Liver (tissue), 9 donors: Measurements from ENCODE around the gene TNFRSF21. TPM values are rescaled to one million over a fixed set of nuclear protein-coding genes. Genes with fewer than 3 reads are reported as not detected.
A peak's percentile ranks its signal among the peaks of the same experiment; 100 is the strongest.

Source experiments
- DNase-seq: peaks from one replicate; pipeline ENCODE4 v3.0.0-alpha.2; 2017; ENCODE audit warnings: low spot score
- H3K27ac ChIP-seq, 2 donors: one replicate each; pipeline ENCODE4 v1.7.0; 2013; ENCODE audit warnings: inconsistent platforms in 2 of 2, low read length in 2 of 2, control low read depth in 1 of 2, low read depth in 1 of 2, mild to moderate bottlenecking in 1 of 2
- H3K27me3 ChIP-seq, 4 donors: one replicate each; pipeline versions ENCODE4 v1.6.1 to v1.7.0; 2013; ENCODE audit warnings: low read length in 3 of 4, inconsistent platforms in 1 of 4, mild to moderate bottlenecking in 1 of 4, moderate library complexity in 1 of 4; ENCODE audit not compliant: control insufficient read depth in 4 of 4, insufficient read depth in 4 of 4
- H3K36me3 ChIP-seq, 4 donors: one replicate each; pipeline versions ENCODE4 v1.6.1 to v1.7.0; 2013; ENCODE audit warnings: low read length in 3 of 4, mild to moderate bottlenecking in 3 of 4, low read depth in 1 of 4, moderate library complexity in 1 of 4; ENCODE audit not compliant: control insufficient read depth in 4 of 4, insufficient read depth in 3 of 4
- H3K4me1 ChIP-seq, 4 donors: one replicate each; pipeline versions ENCODE4 v1.6.1 to v1.7.0; 2013; ENCODE audit warnings: low read length in 3 of 4, mild to moderate bottlenecking in 3 of 4, moderate library complexity in 1 of 4; ENCODE audit not compliant: control insufficient read depth in 4 of 4, insufficient read depth in 4 of 4
- H3K4me3 ChIP-seq, 3 donors: one replicate each; pipeline versions ENCODE4 v1.6.1 to v1.7.0; 2013; ENCODE audit warnings: low read length in 3 of 3, control low read depth in 1 of 3, low read depth in 1 of 3, mild to moderate bottlenecking in 1 of 3
- H3K9ac ChIP-seq, 2 donors: one replicate each; pipeline ENCODE4 v1.7.0; 2013; ENCODE audit warnings: low read length in 2 of 2, mild to moderate bottlenecking in 2 of 2, moderate library complexity in 2 of 2, control low read depth in 1 of 2, low read depth in 1 of 2
- H3K9me3 ChIP-seq, 4 donors: one replicate each; pipeline versions ENCODE4 v1.6.1 to v1.7.0; 2013; ENCODE audit warnings: low read length in 3 of 4; ENCODE audit not compliant: control insufficient read depth in 4 of 4
- ATF3 ChIP-seq: IDR thresholded peaks from 2 replicates; pipeline ENCODE4 v1.6.1; 2016; ENCODE audit warnings: antibody characterized with exemption
- EGR1 ChIP-seq, 2 donors: IDR thresholded peaks; 2 replicates each; pipeline ENCODE4 v1.6.1; 2016 to 2018; ENCODE audit warnings: antibody characterized with exemption in 2 of 2, low read depth in 2 of 2
- FOXA1 ChIP-seq: IDR thresholded peaks from 2 replicates; pipeline ENCODE4 v1.6.1; 2016; ENCODE audit warnings: antibody characterized with exemption
- GABPA ChIP-seq, 2 donors: IDR thresholded peaks in 1 of 2; conservative IDR thresholded peaks in 1 of 2; 2 replicates each; pipeline ENCODE4 v1.6.1; 2016; ENCODE audit warnings: antibody characterized with exemption in 2 of 2, mild to moderate bottlenecking in 1 of 2, moderate library complexity in 1 of 2
- HNF4A ChIP-seq, 2 donors: conservative IDR thresholded peaks; 2 replicates each; pipeline ENCODE4 v1.6.1; 2016; ENCODE audit warnings: antibody characterized with exemption in 2 of 2, mild to moderate bottlenecking in 2 of 2
- HNF4G ChIP-seq: IDR thresholded peaks from 2 replicates; pipeline ENCODE4 v1.6.1; 2016; ENCODE audit warnings: antibody characterized with exemption
- MAX ChIP-seq: IDR thresholded peaks from 2 replicates; pipeline ENCODE4 v1.6.1; 2016; ENCODE audit warnings: antibody characterized with exemption
- NR2F2 ChIP-seq: IDR thresholded peaks from 2 replicates; pipeline ENCODE4 v1.6.1; 2016; ENCODE audit warnings: antibody characterized with exemption
- RAD21 ChIP-seq, 2 donors: IDR thresholded peaks; 2 replicates each; pipeline ENCODE4 v1.6.1; 2016; ENCODE audit warnings: antibody characterized with exemption in 2 of 2, mild to moderate bottlenecking in 2 of 2
- REST ChIP-seq: IDR thresholded peaks from 2 replicates; pipeline ENCODE4 v1.6.1; 2016; ENCODE audit warnings: antibody characterized with exemption, mild to moderate bottlenecking
- RXRA ChIP-seq, 2 donors: IDR thresholded peaks; 2 replicates each; pipeline ENCODE4 v1.6.1; 2017 to 2018; ENCODE audit warnings: antibody characterized with exemption in 2 of 2, mild to moderate bottlenecking in 1 of 2
- SP1 ChIP-seq: IDR thresholded peaks from 2 replicates; pipeline ENCODE4 v1.6.1; 2018; ENCODE audit warnings: antibody characterized with exemption, mild to moderate bottlenecking
- TAF1 ChIP-seq: conservative IDR thresholded peaks from 2 replicates; pipeline ENCODE4 v1.6.1; 2016; ENCODE audit warnings: antibody characterized with exemption, mild to moderate bottlenecking
- ZBTB33 ChIP-seq: IDR thresholded peaks from 2 replicates; pipeline ENCODE4 v1.6.1; 2016; ENCODE audit warnings: antibody characterized with exemption
- WGBS: extraction: QIAGEN DNeasy Blood & Tissue Kit; methylation state at CpG from one replicate; pipeline ENCODE4 v1.1.7; 2013; 5-methylcytosine and 5-hydroxymethylcytosine counted together
- polyA plus RNA-seq, 2 donors: library from polyadenylated mRNA; stranded (reverse) in 1 of 2; unstranded in 1 of 2; fragments of 200-250 nt in 1 of 2; fragments of >200 nt in 1 of 2; fragmentation: Nextera tagmentation in 1 of 2; extraction: Ambion mirVana in 1 of 2; gene quantifications; one replicate each; pipeline versions ENCODE4 v1.2.1 to v1.2.3, GENCODE V29; 2013 to 2015
- total RNA-seq, 2 donors: library from RNA; depleted of rRNA; stranded (reverse); fragments of >200 nt; gene quantifications; one replicate each; pipeline ENCODE4 v1.2.3, GENCODE V29; 2014
- donor health status: healthy.
- donor health status: healthy.
- donor health status: healthy.
- donor health status: healthy.
- donor health status: healthy.

Gene TNFRSF21
- total and polyA plus RNA-seq, 4 donors: 2.1 to 3.2 (median 2.9) TPM

- no peak overlapping the region for H3K4me3 ChIP-seq
These were observed 401 bp upstream of the TNFRSF21 start for GRCh38 chr6:47310131-47310480.

GRCh38 chr6:47308552-47309290, 984 bp downstream of the TNFRSF21 start:
- Histone ChIP-seq H3K9ac (no peak overlapping the region), H3K4me1 (peaks cover 3 to 16% (median 7%) of the 10 kb centered on the region in 4 donors), H3K36me3 (no peaks in the 10 kb centered on the region), H3K9me3 (no peaks in the 10 kb centered on the region), H3K4me3 (peak overlapping the region; percentile 3 to 73 (median 70)), H3K27me3 (peaks cover 0 to 11% (median 5%) of the 10 kb centered on the region in 4 donors), H3K27ac (no peak overlapping the region)
- DNase-seq: peak; percentile 36
- no peak for TF ChIP-seq HNF4A (conservative IDR thresholded peaks at IDR 0.05)
- no peak for TF ChIP-seq GABPA (IDR thresholded peaks at IDR 0.05 in 1 of 2, conservative IDR thresholded peaks at IDR 0.05 in 1 of 2)
- no peak for TF ChIP-seq FOXA1
- no peak for TF ChIP-seq RXRA (IDR thresholded peaks at IDR 0.05)
- no peak for TF ChIP-seq MAX
- no peak for TF ChIP-seq SP1
- no peak for TF ChIP-seq ZBTB33
- TF ChIP-seq HNF4G: no peak
- TF ChIP-seq TAF1: no peak
- TF ChIP-seq REST: no peak
- no peak for TF ChIP-seq RAD21 (IDR thresholded peaks at IDR 0.05)
- TF ChIP-seq NR2F2: no peak
- no peak for TF ChIP-seq EGR1 (IDR thresholded peaks at IDR 0.05; ENCODE audit: low read depth in 2 of 2)
- 4% methylated on average over 48 of the region's 48 CpGs for WGBS

More at GRCh38 chr6:47310131-47310480, 401 bp upstream of the TNFRSF21 start:
- TF ChIP-seq GABPA (IDR thresholded peaks at IDR 0.05 in 1 of 2, conservative IDR thresholded peaks at IDR 0.05 in 1 of 2): no peak
- TF ChIP-seq ATF3: no peak
- no peak for TF ChIP-seq TAF1
- no peak for TF ChIP-seq RXRA (IDR thresholded peaks at IDR 0.05)
- TF ChIP-seq MAX: no peak
- no peak overlapping the region for H3K9ac ChIP-seq
- DNase-seq: no peak
- no peaks in the 10 kb centered on the region for H3K36me3 ChIP-seq
- WGBS: 3% methylated on average over 7 of the region's 7 CpGs
- peaks cover 0 to 11% (median 5%) of the 10 kb centered on the region in 4 donors for H3K27me3 ChIP-seq
- no peak overlapping the region for H3K27ac ChIP-seq
- peaks cover 3 to 16% (median 7%) of the 10 kb centered on the region in 4 donors for H3K4me1 ChIP-seq
- H3K9me3 ChIP-seq: no peaks in the 10 kb centered on the region
